NCI-H446 treated with DMSO at 0.1 percent for 48 hours (cell line): ENCODE data around the gene DUOXA1.
"Not testable (repeated sequence)": the region's sequence is repeated elsewhere in the genome, so short reads cannot be mapped to it uniquely, and the experiment has no call there.

Experiments
- DNase-seq: peaks from one replicate; lab custom pipeline; 2025; lab: John Stamatoyannopoulos, UW

The DUOXA1 gene

GRCh38 chr15:45089712-45090373 lies 39.8 kb downstream of the DUOXA1 start:
- no peak for DNase-seq

- DNase-seq = no peak
These were observed 40.6 kb downstream of the DUOXA1 start for GRCh38 chr15:45088801-45089711.

GRCh38 chr15:45087513-45087912 lies 42.2 kb downstream of the DUOXA1 start:
- DNase-seq = no peak

GRCh38 chr15:45084163-45084562 lies 45.5 kb downstream of the DUOXA1 start:
- no peak for DNase-seq

- no peak for DNase-seq
These were observed 46.5 kb downstream of the DUOXA1 start for GRCh38 chr15:45083223-45083622.

- DNase-seq = not testable (repeated sequence)
These were observed 47.3 kb downstream of the DUOXA1 start for GRCh38 chr15:45082412-45082811.

GRCh38 chr15:45080593-45080992 lies 49.1 kb downstream of the DUOXA1 start:
- DNase-seq = not testable (repeated sequence)

GRCh38 chr15:45079628-45080246 lies 49.9 kb downstream of the DUOXA1 start:
- not testable (repeated sequence) for DNase-seq

- DNase-seq = not testable (repeated sequence)
These were observed 50.5 kb downstream of the DUOXA1 start for GRCh38 chr15:45079201-45079600.

- DNase-seq = not testable (repeated sequence)
These were observed 52.3 kb downstream of the DUOXA1 start for GRCh38 chr15:45077391-45077790.

- not testable (repeated sequence) for DNase-seq
These were observed 54.0 kb downstream of the DUOXA1 start for GRCh38 chr15:45075440-45076320.

- DNase-seq = not testable (repeated sequence)
These were observed 56.1 kb downstream of the DUOXA1 start for GRCh38 chr15:45073602-45074001.

GRCh38 chr15:45069942-45070360 lies 59.7 kb downstream of the DUOXA1 start:
- not testable (repeated sequence) for DNase-seq
